Ramos (cell line): ENCODE data around the gene ASNSD1.

Experiments
- in situ Hi-C: fragments of 300-500 bp; cut with MboI; formaldehyde crosslinking; loops from one replicate; pipeline ENCODE4 v1.14.3; 2022; ENCODE audit warnings: low sequenced_read_pairs; ENCODE audit not compliant: unreplicated experiment

Gene ASNSD1

DNA sequence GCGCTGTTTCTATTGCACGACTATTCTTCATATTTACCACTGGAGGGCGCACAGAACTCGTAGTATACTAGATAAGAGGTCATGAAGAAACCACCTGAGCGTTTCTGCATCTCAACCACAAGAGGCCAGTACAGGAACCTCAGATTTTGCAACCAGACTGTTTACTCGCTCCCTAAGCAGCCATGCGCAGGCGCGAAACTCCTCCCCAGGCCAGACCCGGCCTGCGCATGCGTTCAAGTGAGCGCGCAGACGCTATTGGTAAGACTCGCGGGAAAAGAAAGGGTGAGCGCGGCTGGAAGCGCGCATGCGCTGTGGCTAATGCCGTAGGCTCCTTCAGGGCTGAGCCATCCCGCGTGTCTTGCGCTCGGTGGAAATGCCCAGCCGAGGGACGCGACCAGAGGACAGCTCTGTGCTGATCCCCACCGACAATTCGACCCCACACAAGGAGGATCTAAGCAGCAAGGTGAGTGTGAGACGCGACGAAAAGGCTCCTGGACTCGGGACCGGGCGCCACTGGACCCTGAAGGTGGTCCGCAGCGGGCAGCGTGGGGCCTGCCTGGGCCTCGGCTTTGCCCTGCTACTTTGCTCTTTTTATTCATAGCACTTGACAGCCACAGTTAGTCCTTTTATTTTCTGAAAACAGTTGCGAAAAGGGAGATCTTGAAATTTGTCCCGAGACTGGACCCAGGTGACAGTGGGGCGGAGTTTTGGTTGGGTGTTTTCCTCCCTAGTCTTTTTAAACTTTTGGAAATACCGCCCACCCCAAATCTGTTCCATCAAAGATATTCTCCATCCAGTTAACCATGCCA is at the start of gene ASNSD1:
ASNSD1 (plus strand) TSS at position 312 of the 809 bp plus-strand sequence. CDS start 4,674 bp downstream, outside the sequence.
- in situ Hi-C loops, result no loop called here

GRCh38 chr2:189613077-189613636 is 48.1 kb upstream of the ASNSD1 start:
- in situ Hi-C loops, result no loop called here

DNA sequence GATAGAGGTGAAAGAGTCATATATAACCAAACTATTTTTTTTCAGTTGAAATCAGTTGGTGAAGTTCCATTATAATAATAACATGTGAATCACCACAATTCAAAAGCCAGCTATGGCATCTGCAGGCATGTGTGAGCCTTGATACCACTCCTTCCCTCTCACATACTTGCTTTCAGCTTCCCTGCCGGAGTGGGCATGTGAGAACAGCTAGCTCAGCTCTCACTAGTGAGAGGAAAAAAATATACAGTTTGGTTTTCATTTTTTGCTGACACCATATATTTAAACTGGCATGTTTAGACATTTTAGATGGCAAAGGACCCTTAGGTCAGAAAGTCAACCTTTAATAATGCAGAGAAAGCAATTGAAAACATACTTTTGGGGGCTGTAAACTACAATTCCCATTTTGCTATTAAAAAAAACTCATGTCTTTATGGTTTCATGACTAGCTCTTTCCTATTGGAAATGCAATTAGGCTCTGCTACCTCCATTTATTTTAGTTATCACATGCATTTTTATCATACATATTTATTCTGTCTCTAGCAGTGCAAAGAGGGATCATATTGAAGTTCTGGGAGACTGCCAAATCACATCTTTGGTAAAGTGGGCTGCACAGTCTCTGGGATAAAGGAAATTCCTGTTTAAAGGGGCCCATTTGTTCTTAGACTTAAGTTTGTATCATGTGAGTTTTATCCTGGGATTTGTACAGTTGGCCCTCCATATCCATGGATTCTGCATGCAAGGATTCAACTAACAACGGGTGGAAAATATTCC is 47.4 kb upstream of the ASNSD1 start:
- in situ Hi-C loops, result no loop called here

GRCh38 chr2:189614585-189614984 is 46.7 kb upstream of the ASNSD1 start:
- in situ Hi-C loops, result no loop called here

DNA sequence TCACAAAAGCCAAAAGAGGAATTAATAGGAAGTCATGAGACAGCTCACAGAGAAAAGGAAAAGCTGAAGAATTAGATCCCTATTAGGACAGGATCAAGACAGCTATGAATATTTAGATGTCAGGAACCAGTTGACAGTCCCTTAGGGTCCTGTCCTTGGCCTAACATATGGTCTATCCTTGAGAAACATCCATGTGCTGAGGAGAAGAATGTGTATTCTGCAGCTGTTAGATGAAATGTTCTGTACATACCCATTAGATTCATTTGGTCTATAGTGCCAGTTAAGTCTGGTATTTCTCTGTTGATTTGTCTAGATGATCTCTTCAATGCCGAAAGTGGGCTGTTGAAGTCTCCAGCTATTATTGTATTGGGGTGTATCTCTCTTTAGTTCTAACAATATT is 43.1 kb upstream of the ASNSD1 start:
- in situ Hi-C loops, result no loop called here

DNA sequence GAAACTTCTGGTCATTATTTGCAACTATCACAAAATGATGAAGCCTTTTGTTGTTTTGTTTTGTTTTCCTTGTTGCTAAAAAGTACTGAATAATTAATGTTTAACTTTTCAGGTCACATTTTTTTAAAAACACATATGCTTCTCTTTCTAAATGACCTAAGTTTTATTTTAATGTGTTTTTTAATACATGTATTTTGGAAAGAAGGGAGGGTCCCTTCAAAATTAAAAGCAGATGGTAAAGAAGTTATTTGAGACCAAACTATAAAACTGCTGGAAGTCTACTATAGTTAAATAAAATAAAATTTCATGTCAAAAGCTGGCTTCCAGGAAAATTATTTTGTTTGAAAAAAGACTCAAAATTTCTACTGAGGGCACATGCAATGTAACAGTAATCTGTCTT is 39.5 kb upstream of the ASNSD1 start:
- in situ Hi-C loops, result no loop called here

DNA sequence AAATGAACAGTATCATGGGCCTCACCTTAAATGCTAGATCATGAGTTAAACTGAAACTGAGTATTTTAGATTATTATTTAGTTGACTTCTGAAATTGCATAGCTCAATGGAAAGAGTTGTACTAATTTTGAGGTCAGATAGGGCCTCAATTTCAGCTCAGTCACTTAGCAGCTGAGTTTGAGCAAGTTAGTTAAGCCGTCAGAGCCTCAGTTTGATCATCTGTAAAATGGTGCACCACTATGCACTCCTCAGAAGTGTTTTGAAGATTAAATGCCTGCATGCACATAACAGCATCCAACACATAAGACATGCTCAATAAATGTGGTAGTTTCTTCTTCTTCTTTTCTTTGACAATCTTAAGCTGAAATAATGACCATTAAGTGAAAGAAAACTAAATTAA is 38.2 kb upstream of the ASNSD1 start:
- in situ Hi-C loops, result no loop called here

- in situ Hi-C loops, result no loop called here
Observed at GRCh38 chr2:189624648-189625355, 36.5 kb upstream of the ASNSD1 start.

- in situ Hi-C loops, result no loop called here
Observed at GRCh38 chr2:189625636-189626035, 35.6 kb upstream of the ASNSD1 start.

DNA sequence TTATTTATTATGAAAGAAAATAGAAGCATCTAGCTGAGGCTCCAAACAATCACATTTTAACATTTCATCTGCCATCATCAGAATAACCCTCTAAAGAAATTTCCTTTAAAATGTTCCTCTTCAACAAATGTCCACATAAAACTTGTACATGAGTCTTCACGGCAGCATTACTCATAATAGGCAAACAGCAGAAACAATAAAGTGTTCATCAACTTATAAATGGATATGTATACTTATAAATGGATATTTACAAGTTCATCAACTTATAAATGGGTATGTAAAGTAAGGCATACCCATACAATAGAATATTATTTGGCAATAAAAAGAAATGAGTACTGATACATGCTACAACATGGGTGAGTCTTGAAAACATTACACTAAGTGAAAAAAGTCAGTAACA is 33.5 kb upstream of the ASNSD1 start:
- in situ Hi-C loops, result no loop called here

DNA sequence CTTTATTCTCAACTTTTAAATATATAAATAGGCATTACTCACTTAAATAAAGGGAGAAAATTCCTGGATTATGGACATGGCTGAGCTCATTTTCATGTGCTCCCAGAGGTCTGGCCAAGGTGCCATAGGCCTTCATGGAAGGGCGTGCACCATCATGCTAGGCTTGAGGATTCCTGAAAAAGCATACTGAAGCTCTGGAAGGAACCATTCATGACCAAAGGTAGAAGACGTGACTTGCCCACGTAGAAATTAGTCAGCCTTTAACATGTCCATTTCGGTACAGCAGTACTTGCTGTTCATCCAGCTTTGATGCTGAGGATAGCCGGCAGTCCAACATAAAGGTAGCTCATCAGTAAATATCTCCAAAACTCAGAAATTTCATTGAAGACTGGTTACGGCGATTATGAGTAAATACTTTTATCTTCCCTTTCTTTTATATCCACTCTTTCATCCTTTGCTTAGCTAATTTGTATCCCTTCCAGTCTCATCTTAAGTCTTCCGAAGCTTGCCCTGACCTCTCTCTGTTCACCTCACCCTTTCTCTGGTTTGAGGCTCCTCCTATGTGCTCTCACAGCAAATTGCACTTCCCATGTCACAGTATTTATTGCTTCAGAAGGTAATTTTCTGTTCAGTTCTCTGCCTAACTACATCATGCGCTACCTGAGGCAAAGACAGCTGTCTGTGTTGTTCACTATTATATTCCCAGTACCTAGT is 32.3 kb upstream of the ASNSD1 start:
- in situ Hi-C loops, result no loop called here

- in situ Hi-C loops, result no loop called here
Observed at GRCh38 chr2:189629531-189630453, 31.5 kb upstream of the ASNSD1 start.

- in situ Hi-C loops, result no loop called here
Observed at GRCh38 chr2:189631849-189632248, 29.4 kb upstream of the ASNSD1 start.

- in situ Hi-C loops, result no loop called here
Observed at GRCh38 chr2:189633392-189633811, 27.9 kb upstream of the ASNSD1 start.

GRCh38 chr2:189635353-189635752 is 25.9 kb upstream of the ASNSD1 start:
- in situ Hi-C loops, result no loop called here

DNA sequence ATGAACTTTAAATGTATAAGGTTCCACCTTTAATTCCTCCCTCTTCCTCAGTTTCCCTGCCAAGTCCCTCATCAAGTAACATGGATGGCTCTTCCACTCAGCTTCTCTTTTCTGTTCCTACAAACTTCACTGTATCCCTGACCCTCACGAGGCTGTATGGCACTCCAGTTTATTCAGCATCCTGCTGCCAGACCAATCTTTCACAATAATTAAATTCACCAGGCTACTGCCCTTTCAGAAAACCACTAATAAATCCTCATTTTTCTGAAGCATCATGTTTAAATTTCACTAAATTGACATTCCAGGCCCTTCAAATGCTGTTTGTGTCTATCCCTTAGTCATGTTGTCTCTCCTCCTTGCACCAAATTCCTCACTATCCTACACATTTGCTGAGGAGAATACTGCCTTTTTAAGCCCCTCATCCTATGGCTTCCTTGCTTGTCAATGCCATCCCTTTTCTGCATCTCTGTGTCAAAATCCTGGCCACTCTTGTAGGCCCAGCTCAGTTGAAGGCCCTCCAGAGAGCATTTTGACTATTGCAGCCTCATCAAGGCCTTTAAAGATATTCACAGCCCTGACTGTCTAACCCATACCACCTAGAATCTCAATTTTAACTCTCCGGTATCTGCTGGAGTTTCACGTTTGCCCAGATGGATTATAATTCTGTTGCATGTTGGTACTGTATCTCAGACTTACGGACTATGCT is 22.8 kb upstream of the ASNSD1 start:
- in situ Hi-C loops, result no loop called here

DNA sequence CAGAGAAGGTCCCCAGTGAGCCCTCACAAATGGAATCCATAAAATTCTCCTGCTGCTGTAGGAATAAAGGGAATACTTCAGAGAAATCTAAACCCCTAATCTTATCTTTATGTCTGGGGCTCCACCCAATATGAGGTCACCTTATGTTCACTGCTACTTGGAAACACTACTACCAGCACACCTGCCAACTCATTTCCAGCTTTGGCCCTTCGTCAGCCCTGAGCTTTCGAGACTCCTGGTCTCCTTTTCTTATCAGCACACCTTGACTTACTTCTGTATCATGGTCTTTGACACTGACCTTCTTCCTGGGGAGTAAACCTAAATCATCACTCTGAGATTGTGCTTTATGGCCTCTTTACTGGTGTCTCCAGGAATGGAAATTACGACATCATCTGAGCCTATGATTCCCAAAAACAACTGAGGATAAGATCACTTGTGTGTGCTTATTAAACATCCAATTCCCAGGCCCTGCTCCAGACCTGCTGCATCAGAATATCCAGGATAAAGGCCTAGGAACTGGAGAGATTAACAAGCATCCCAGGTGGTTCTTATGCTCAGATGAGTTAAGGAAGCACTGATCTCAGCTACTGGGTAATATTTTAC is 22.2 kb upstream of the ASNSD1 start:
- in situ Hi-C loops, result no loop called here

- in situ Hi-C loops, result no loop called here
Observed at GRCh38 chr2:189641002-189641401, 20.3 kb upstream of the ASNSD1 start.
